Measurements from ENCODE around the gene ARHGAP1. TPM values are rescaled to one million over a fixed set of nuclear protein-coding genes. Genes with fewer than 3 reads are reported as not detected.

The ARHGAP1 gene
- total and polyA plus RNA-seq, 2 of the 13 experiments (the other 11 are each of a cell fraction or from before 2014, with no cell fraction given), result 18.6 to 30.3 TPM

- TF ChIP-seq, protein P1, sequence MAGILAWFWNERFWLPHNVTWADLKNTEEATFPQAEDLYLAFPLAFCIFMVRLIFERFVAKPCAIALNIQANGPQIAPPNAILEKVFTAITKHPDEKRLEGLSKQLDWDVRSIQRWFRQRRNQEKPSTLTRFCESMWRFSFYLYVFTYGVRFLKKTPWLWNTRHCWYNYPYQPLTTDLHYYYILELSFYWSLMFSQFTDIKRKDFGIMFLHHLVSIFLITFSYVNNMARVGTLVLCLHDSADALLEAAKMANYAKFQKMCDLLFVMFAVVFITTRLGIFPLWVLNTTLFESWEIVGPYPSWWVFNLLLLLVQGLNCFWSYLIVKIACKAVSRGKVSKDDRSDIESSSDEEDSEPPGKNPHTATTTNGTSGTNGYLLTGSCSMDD (CRISPR knock-in tag; IDR thresholded peaks at IDR 0.05), result no peak
- peak; percentile 24; the same call in 1 of the 2 replicates for TF ChIP-seq ZNF614 (CRISPR knock-in tag; IDR thresholded peaks at IDR 0.05; ENCODE audit: borderline replicate concordance)
- TF ChIP-seq KLF11 (CRISPR knock-in tag; IDR thresholded peaks at IDR 0.05), result peak; percentile 93
- peak; percentile 58 for TF ChIP-seq ZBTB26 (CRISPR knock-in tag; IDR thresholded peaks at IDR 0.05; ENCODE audit: borderline replicate concordance)
- TF ChIP-seq BCLAF1 (IDR thresholded peaks at IDR 0.05), result no peak
- TF ChIP-seq ZMYM2 (CRISPR knock-in tag; IDR thresholded peaks at IDR 0.05), result no peak
- TF ChIP-seq, protein P2, sequence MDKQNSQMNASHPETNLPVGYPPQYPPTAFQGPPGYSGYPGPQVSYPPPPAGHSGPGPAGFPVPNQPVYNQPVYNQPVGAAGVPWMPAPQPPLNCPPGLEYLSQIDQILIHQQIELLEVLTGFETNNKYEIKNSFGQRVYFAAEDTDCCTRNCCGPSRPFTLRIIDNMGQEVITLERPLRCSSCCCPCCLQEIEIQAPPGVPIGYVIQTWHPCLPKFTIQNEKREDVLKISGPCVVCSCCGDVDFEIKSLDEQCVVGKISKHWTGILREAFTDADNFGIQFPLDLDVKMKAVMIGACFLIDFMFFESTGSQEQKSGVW (CRISPR knock-in tag; IDR thresholded peaks at IDR 0.05; ENCODE audit: borderline replicate concordance), result no peak
- TF ChIP-seq ZNF329 (CRISPR knock-in tag; IDR thresholded peaks at IDR 0.05; ENCODE audit: low read depth), result peak; percentile 46; the same call in 1 of the 2 replicates
- TF ChIP-seq ZNF557 (CRISPR knock-in tag; IDR thresholded peaks at IDR 0.05), result 0 out of 2 replicates have a peak, but pooled peaks have one; percentile 7
- TF ChIP-seq JDP2 (CRISPR knock-in tag; IDR thresholded peaks at IDR 0.05; ENCODE audit: borderline replicate concordance), result no peak
- TF ChIP-seq LCORL (IDR thresholded peaks at IDR 0.05), result no peak
- peak; percentile 36; the same call in 1 of the 2 replicates for TF ChIP-seq LCORL (CRISPR knock-in tag; IDR thresholded peaks at IDR 0.05)
- no peak for TF ChIP-seq AKAP8 (CRISPR knock-in tag; IDR thresholded peaks at IDR 0.05)
- no peak for TF ChIP-seq SRSF9 (IDR thresholded peaks at IDR 0.05; ENCODE audit: borderline replicate concordance, insufficient read depth, low read depth, low read length, poor library complexity, severe bottlenecking)
- no peak for TF ChIP-seq ZNF709 (CRISPR knock-in tag; IDR thresholded peaks at IDR 0.05)
- peak; percentile 70 for TF ChIP-seq RXRB (CRISPR knock-in tag; IDR thresholded peaks at IDR 0.05; ENCODE audit: borderline replicate concordance)
- TF ChIP-seq, protein P3, sequence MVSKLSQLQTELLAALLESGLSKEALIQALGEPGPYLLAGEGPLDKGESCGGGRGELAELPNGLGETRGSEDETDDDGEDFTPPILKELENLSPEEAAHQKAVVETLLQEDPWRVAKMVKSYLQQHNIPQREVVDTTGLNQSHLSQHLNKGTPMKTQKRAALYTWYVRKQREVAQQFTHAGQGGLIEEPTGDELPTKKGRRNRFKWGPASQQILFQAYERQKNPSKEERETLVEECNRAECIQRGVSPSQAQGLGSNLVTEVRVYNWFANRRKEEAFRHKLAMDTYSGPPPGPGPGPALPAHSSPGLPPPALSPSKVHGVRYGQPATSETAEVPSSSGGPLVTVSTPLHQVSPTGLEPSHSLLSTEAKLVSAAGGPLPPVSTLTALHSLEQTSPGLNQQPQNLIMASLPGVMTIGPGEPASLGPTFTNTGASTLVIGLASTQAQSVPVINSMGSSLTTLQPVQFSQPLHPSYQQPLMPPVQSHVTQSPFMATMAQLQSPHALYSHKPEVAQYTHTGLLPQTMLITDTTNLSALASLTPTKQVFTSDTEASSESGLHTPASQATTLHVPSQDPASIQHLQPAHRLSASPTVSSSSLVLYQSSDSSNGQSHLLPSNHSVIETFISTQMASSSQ (IDR thresholded peaks at IDR 0.05; ENCODE audit: low read depth), result no peak; the same call in none of the 2 replicates
- TF ChIP-seq, protein P3 (CRISPR knock-in tag; IDR thresholded peaks at IDR 0.05; ENCODE audit: borderline replicate concordance), result peak; percentile 69; the same call in 1 of the 2 replicates
- TF ChIP-seq U2AF2 (IDR thresholded peaks at IDR 0.05; ENCODE audit: low read depth, low read length), result no peak
Measured at GRCh38 chr11:46700241-46701077, at the start of gene ARHGAP1, which contains the start of gene ZNF408 (continued).

Measured in HepG2 (cell line).